HG03135 (cell line): ENCODE results near the gene ARID3A.
"Not testable (repeated sequence)": the region's sequence is repeated elsewhere in the genome, so short reads cannot be mapped to it uniquely, and the experiment has no call there.

Experiments used
- ATAC-seq: cut with Tn5 transposase; IDR thresholded peaks from one replicate; pipeline ENCODE4 v1.9.1; 2021; ENCODE audit warnings: mild to moderate bottlenecking, moderate library complexity; ENCODE audit not compliant: unreplicated experiment

ARID3A gene

GRCh38 chr19:1014161-1015060 is 88.6 kb downstream of the ARID3A start:
- no peak for ATAC-seq

- ATAC-seq, result no peak
Measured at GRCh38 chr19:1015061-1015781, 89.4 kb downstream of the ARID3A start.

- no peak for ATAC-seq
Measured at GRCh38 chr19:1015782-1016646, 90.2 kb downstream of the ARID3A start.

GRCh38 chr19:1016647-1017114 is 90.8 kb downstream of the ARID3A start:
- ATAC-seq, result no peak

GRCh38 chr19:1017115-1017905 is 91.5 kb downstream of the ARID3A start:
- no peak for ATAC-seq

GRCh38 chr19:1017906-1018305 is 92.1 kb downstream of the ARID3A start:
- ATAC-seq, result no peak

GRCh38 chr19:1018393-1018792 is 92.6 kb downstream of the ARID3A start:
- ATAC-seq, result no peak

GRCh38 chr19:1018932-1019615 is 93.2 kb downstream of the ARID3A start:
- ATAC-seq, result no peak

GRCh38 chr19:1019616-1019961 is 93.8 kb downstream of the ARID3A start:
- no peak for ATAC-seq

GRCh38 chr19:1019980-1020867 is 94.4 kb downstream of the ARID3A start:
- no peak for ATAC-seq

GRCh38 chr19:1020868-1021425 is 95.1 kb downstream of the ARID3A start, which contains the start of gene TMEM259:
Gene TMEM259 (minus strand): TSS chr19:1021123. CDS start chr19:1020996, 127 bp downstream.
- ATAC-seq, result peak; percentile 75

GRCh38 chr19:1023883-1024188 is 98.0 kb downstream of the ARID3A start:
- not testable (repeated sequence) for ATAC-seq

- not testable (repeated sequence) for ATAC-seq
Measured at GRCh38 chr19:1025080-1025479, 99.2 kb downstream of the ARID3A start.
